HG03095 (cell line): ENCODE data around the gene SYTL1.
A peak's percentile ranks its signal among the peaks of the same experiment; 100 is the strongest.

Experiments used
- ATAC-seq: cut with Tn5 transposase; IDR thresholded peaks from one replicate; pipeline ENCODE4 v1.9.1; 2021; ENCODE audit warnings: moderate library complexity; ENCODE audit not compliant: unreplicated experiment

Gene SYTL1

GRCh38 chr1:27318596-27318995, 23.2 kb upstream of the SYTL1 start:
- no peak for ATAC-seq

GRCh38 chr1:27321813-27322568, 19.8 kb upstream of the SYTL1 start, which contains the start of gene TMEM222:
TSS of gene TMEM222 (plus strand) at chr1:27322163. CDS start at chr1:27322198, 35 bp downstream.
- ATAC-seq, result peak; percentile 88

- ATAC-seq, result peak; percentile 2
Measured at GRCh38 chr1:27322569-27323240, 19.1 kb upstream of the SYTL1 start.

GRCh38 chr1:27325286-27325685, 16.5 kb upstream of the SYTL1 start:
- no peak for ATAC-seq

- ATAC-seq, result no peak
Measured at GRCh38 chr1:27327964-27328363, 13.9 kb upstream of the SYTL1 start.

GRCh38 chr1:27330786-27331185, 11.0 kb upstream of the SYTL1 start:
- ATAC-seq, result no peak

- ATAC-seq, result no peak
Measured at GRCh38 chr1:27331426-27331825, 10.4 kb upstream of the SYTL1 start.

- ATAC-seq, result no peak
Measured at GRCh38 chr1:27331922-27332321, 9.9 kb upstream of the SYTL1 start.

GRCh38 chr1:27332536-27333281, 9.1 kb upstream of the SYTL1 start:
- ATAC-seq, result no peak

GRCh38 chr1:27333717-27334279, 8.0 kb upstream of the SYTL1 start:
- no peak for ATAC-seq

- no peak for ATAC-seq
Measured at GRCh38 chr1:27335506-27336422, 6.1 kb upstream of the SYTL1 start.

GRCh38 chr1:27336756-27337155, 5.1 kb upstream of the SYTL1 start:
- ATAC-seq, result no peak

GRCh38 chr1:27338751-27339150, 3.1 kb upstream of the SYTL1 start:
- ATAC-seq, result no peak

- no peak for ATAC-seq
Measured at GRCh38 chr1:27339213-27339612, 2.6 kb upstream of the SYTL1 start.

GRCh38 chr1:27342391-27342777, 562 bp downstream of the SYTL1 start:
- no peak for ATAC-seq

- no peak for ATAC-seq
Measured at GRCh38 chr1:27342778-27343638, 1.2 kb downstream of the SYTL1 start.

- ATAC-seq, result no peak
Measured at GRCh38 chr1:27343639-27344025, 1.8 kb downstream of the SYTL1 start.

- ATAC-seq, result no peak
Measured at GRCh38 chr1:27345272-27345671, 3.5 kb downstream of the SYTL1 start.

GRCh38 chr1:27346357-27346756, 4.5 kb downstream of the SYTL1 start:
- no peak for ATAC-seq
